HG03139 (cell line): ENCODE data around the gene CLCN5.
"Not testable (repeated sequence)": the region's sequence is repeated elsewhere in the genome, so short reads cannot be mapped to it uniquely, and the experiment has no call there.

Experiments used
- ATAC-seq: cut with Tn5 transposase; IDR thresholded peaks from one replicate; pipeline ENCODE4 v1.9.1; 2021; ENCODE audit not compliant: unreplicated experiment

CLCN5 gene

GRCh38 chrX:49995107-49995731 is 72.8 kb downstream of the CLCN5 start:
- no peak for ATAC-seq

- ATAC-seq, result no peak
Observed at GRCh38 chrX:49995795-49996455, 73.5 kb downstream of the CLCN5 start.

DNA sequence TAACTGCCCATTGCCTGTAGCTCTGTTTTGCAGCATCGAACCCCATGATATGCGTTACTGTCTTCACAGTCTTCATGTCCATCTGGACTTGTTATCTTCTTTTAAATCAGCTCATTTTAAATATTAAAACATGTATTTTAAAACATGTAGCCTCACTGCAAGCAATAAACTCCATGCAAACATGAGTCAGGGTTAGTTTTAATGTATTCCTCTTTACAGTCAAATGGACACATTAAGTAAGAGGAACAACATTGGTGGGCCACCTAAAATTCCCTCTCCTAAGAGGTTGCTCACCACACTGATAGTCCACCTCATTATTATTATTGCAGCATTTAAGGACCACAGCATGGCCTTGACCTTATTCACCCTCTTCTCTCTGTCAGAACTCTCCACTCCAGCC is 74.1 kb downstream of the CLCN5 start:
- ATAC-seq, result no peak

- no peak for ATAC-seq
Observed at GRCh38 chrX:49999087-49999486, 76.7 kb downstream of the CLCN5 start.

DNA sequence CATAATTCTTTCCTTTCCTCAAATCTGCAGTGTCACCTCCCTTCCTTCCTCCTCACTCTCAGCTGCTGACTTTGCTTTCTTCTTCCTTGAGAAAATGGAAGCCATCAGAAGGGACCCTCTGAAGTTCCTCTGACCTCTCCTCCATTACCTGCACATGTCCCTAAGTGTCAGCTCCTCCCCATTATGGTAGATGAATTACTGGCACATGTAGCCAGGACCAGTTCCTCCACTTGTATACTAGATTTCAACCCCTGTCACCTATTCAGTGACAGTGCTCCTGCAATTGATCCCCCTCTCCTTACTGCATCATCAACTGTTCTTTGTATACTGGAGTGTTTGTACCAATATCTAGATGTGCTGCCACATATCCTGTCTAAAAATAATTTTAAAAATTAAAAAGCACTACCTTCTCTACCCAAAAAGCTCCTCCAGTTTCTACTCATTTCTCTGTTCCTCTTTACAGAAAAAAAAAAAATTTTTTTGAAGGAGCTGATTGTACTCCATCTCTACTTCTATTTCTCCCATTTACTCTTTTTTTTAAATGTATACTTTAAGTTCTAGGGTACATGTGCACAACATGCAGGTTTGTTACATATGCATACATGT is 78.6 kb downstream of the CLCN5 start:
- no peak for ATAC-seq

- no peak for ATAC-seq
Observed at GRCh38 chrX:50002067-50002714, 79.8 kb downstream of the CLCN5 start.

DNA sequence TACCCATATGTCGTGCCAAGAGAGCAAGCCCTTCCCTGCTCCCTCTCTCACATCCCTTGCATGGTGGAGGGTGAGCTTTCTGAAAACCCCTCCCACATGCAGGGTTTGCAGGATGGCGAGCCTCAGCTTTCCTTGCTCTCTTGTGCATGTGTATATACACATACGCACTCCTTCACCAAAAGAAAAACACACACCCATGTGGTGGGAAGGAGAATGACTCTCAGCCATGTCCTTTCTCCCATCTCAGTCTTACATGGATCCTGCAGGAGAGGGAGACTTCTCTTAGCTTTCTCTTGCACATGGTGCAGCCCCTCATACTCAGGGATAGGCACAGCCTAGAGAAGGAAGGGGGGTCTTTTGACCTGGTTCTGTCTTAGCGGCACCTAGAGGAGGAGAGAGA is 81.1 kb downstream of the CLCN5 start:
- no peak for ATAC-seq

DNA sequence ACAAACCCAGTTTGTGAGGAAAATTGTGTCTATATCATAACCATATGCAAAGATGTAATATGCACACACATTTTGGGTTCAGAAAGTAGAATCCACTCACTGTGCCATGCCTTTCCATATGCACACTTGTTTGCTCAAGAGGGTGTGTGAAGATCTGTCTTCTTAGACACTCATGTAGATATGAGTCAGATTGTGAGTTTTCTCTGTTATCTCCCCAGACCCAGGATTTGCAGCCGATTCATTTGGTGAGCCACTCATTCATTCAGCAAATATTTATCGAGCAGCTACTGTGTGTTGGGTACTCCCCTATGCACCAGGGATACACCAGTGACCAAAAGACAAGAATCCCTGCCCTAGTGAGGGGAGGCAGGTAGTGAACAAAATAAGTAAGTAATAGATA is 81.5 kb downstream of the CLCN5 start:
- ATAC-seq, result no peak

DNA sequence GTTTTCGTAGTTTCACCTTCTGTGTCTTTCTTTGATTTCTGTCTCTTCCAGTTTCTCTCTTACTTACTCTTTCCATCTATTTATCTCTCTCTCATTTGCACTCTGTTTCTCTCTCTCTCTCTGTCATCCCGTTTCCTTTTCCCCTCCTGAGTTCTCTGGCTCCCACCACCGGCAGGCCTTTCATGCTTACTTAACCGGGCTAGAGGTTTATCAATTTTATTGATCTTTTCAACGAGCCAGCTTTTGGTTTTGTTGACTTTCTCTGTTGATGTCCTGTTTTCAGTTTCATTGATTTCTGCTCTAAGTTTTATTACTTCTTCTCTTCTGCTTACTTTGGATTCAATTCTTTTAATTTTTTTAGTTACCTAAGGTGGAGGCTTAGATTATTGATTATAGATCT is 103.2 kb downstream of the CLCN5 start:
- not testable (repeated sequence) for ATAC-seq

DNA sequence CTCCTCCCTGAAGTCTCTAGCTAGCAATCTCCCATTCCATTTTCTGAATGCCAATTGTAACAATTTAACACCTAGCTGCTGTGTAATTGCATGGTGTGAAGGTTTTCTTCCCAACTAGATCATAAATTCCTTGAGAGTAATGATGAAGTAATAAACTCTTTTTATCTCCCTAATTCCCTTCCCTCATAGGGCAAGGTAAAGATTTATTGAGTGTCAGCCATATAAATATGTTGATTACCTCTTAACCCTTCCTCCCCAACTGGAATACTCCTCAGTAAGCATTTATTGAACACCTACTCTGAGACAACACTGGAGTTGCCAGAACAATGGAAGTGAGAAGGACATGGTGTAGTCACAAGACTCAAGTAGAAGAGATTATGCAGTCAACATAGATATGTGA is 112.7 kb downstream of the CLCN5 start:
- ATAC-seq, result no peak

DNA sequence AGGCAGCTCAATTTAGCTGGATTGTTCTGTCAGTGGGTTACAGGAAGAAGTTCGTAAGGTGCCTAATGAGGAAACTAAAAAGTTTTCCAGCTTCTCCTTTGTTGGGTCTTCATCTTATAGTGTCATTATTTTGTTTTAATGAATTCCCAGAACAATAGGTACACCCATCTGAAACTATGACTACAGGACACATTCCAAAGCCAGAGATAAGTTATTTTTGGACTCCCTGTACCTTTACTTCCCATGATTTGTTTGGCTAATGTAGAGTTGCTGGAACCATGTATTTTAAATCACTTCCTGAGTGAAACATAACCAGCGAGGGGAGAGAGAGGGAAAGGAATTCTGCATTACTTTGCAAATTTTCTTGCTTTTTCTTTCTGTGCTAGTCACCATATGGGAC is 114.0 kb downstream of the CLCN5 start:
- ATAC-seq, result no peak

DNA sequence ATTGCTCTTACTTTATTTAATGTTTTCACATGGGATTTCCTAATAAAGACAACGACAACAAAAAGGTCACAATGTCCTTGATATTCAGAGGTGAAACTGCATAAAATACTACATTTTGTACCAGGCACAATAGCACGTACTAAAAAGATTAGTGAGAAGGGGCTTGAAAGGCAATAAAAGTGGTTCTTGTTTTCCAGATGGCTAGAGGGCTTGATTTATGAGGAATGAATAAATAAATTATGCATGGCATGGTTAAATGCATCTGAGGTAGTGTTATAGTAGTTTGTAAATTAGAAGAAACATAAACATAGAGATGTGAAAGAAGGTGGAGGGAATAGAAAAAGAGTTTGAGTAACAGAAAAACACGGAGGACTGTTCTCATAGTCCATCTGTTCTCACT is 123.4 kb downstream of the CLCN5 start:
- no peak for ATAC-seq

GRCh38 chrX:50049228-50049627 is 126.8 kb downstream of the CLCN5 start:
- ATAC-seq, result no peak

GRCh38 chrX:50054147-50054546 is 131.8 kb downstream of the CLCN5 start:
- no peak for ATAC-seq

GRCh38 chrX:50066318-50066937 is 144.0 kb downstream of the CLCN5 start:
- ATAC-seq, result no peak

GRCh38 chrX:50067435-50068284 is 145.3 kb downstream of the CLCN5 start:
- no peak for ATAC-seq

GRCh38 chrX:50068285-50068563 is 145.8 kb downstream of the CLCN5 start:
- ATAC-seq, result no peak

GRCh38 chrX:50068893-50069292 is 146.5 kb downstream of the CLCN5 start:
- ATAC-seq, result no peak

GRCh38 chrX:50071494-50071893 is 149.1 kb downstream of the CLCN5 start:
- no peak for ATAC-seq

DNA sequence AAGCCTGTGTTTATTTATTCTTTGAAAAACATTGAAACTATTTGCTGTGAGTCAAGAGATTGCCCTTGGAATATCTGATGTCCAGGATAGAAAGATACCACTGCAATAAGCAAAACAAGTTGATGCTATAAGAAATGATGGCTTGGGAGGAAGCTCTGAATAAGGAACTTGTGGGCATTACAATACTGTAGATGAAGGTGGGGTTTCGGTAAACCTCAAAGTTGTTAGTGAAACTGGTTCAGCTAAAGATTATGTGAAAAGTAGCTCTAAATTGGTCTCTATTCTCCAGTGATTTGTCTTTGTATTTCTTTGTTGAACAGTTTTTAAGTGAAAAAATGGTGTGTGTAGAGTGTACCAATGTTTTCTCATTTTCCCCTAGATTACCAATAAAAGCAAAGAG is 149.7 kb downstream of the CLCN5 start:
- ATAC-seq, result no peak

GRCh38 chrX:50073601-50074000 is 151.2 kb downstream of the CLCN5 start:
- no peak for ATAC-seq
